ENCODE measurements around the gene CCDC157. TPM values are rescaled to one million over a fixed set of nuclear protein-coding genes. Genes with fewer than 3 reads are reported as not detected.
A peak's percentile ranks its signal among the peaks of the same experiment; 100 is the strongest.

The CCDC157 gene
- total RNA-seq, 2 donors from 2014 or later = 3.2 to 3.7 TPM

- DNase-seq = no peak
- Mint-ChIP-seq H3K27me3 (ENCODE audit: low read depth) (no peaks in the 10 kb centered on the region), H3K36me3 (ENCODE audit: insufficient read depth in 2 of 2) (peaks cover 0 to 5% of the 10 kb centered on the region in 2 donors), H3K27ac (peak overlapping the region; percentile 30), H3K9me3 (no peaks in the 10 kb centered on the region), H3K4me1 (ENCODE audit: low read depth) (peaks cover 79% of the 10 kb centered on the region), H3K4me3 (peak overlapping the region in 1 of 2 donors; percentile 30)
- ATAC-seq (replicated peaks in 1 of 2) = peak in 1 of 2 donors; percentile 23
These were observed 37.9 kb upstream of the CCDC157 start for GRCh38 chr22:30318799-30319419.

GRCh38 chr22:30320021-30320556 is 36.7 kb upstream of the CCDC157 start:
- Mint-ChIP-seq H3K9me3 (no peaks in the 10 kb centered on the region), H3K36me3 (ENCODE audit: insufficient read depth in 2 of 2) (peaks cover 0 to 1% of the 10 kb centered on the region in 2 donors), H3K27ac (no peak overlapping the region), H3K27me3 (ENCODE audit: low read depth) (no peaks in the 10 kb centered on the region), H3K4me1 (ENCODE audit: low read depth) (peaks cover 79% of the 10 kb centered on the region), H3K4me3 (no peak overlapping the region)
- DNase-seq (no peak), ATAC-seq (replicated peaks in 1 of 2) (no peak)

DNA sequence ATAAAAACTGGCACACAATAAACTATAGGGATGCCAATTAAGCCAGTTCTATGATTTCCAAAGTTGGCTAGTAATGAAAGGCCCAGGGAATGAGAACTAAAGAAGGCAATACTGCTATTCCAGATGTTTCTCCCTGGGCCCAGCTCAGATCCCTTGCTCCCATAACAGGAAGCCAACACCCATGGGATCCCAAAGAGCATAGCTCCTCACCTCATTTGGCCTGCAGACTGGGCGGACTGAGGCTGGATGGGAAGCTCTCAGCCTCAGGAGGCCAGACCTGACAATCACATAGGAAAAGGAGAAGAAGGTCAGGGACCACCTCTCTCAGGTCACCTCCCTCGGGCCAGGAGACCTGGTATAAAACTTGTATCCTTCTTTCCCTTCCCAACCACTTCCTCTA is 35.3 kb upstream of the CCDC157 start:
- Mint-ChIP-seq H3K9me3 (no peaks in the 10 kb centered on the region), H3K4me3 (no peak overlapping the region), H3K36me3 (ENCODE audit: insufficient read depth in 2 of 2) (peaks cover 0 to 1% of the 10 kb centered on the region in 2 donors)

GRCh38 chr22:30323246-30323645 is 33.6 kb upstream of the CCDC157 start:
- DNase-seq (no peak), ATAC-seq (replicated peaks in 1 of 2) (no peak)
- peaks cover 0 to 1% of the 10 kb centered on the region in 2 donors for H3K36me3 Mint-ChIP-seq (ENCODE audit: insufficient read depth in 2 of 2)
- H3K27me3 Mint-ChIP-seq (ENCODE audit: low read depth) = no peaks in the 10 kb centered on the region
- no peak overlapping the region for H3K27ac Mint-ChIP-seq
- H3K4me3 Mint-ChIP-seq = no peak overlapping the region
- H3K9me3 Mint-ChIP-seq = no peaks in the 10 kb centered on the region
- H3K4me1 Mint-ChIP-seq (ENCODE audit: low read depth) = peaks cover 76% of the 10 kb centered on the region

More for the DNA sequence above, 35.3 kb upstream of the CCDC157 start:
- no peak overlapping the region for H3K27ac Mint-ChIP-seq
- H3K4me1 Mint-ChIP-seq (ENCODE audit: low read depth) = peaks cover 76% of the 10 kb centered on the region
- H3K27me3 Mint-ChIP-seq (ENCODE audit: low read depth) = no peaks in the 10 kb centered on the region
- DNase-seq (no peak), ATAC-seq (replicated peaks in 1 of 2) (no peak)

DNA sequence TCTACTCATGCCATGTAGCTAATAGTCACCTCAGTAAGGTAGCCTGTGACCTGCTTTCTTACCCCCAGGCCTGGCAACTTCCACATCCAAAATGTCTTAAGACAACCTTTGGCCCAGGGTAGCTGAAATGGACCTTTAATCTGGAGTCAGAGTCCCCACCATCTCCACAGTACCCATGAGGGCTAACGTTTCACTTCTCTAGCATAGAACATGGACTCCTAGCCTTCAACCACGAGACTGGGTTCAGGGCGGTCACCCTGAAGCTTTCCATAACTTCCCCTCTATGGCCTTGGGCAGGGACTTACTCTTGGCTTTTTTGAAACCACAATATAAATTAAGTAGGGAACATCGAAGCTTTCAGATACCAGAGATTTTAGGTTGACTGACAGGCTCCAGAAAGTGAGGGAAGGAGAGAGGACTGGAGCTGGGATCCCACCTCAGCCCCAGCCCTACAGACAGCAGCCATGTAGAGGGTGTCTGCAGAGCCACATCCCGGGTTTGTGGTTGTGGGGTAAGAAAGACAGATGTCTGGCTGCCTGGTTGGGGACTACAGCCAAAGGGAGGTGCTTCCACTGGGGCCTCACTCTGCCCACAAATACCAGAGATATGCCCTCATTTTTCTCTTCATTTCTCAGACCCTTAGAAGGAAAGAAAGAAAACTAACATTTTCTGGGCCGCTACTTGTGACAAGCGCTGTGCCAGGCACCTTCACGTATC is 32.6 kb upstream of the CCDC157 start:
- Mint-ChIP-seq H3K36me3 (ENCODE audit: insufficient read depth in 2 of 2) (peaks cover 0 to 4% of the 10 kb centered on the region in 2 donors), H3K27ac (peak overlapping the region; percentile 80), H3K4me3 (peak overlapping the region; percentile 80 to 90), H3K4me1 (ENCODE audit: low read depth) (peaks cover 70% of the 10 kb centered on the region), H3K9me3 (no peaks in the 10 kb centered on the region), H3K27me3 (ENCODE audit: low read depth) (no peaks in the 10 kb centered on the region)
- peak; percentile 45 to 48 for DNase-seq
- no peak for ATAC-seq (replicated peaks in 1 of 2)

DNA sequence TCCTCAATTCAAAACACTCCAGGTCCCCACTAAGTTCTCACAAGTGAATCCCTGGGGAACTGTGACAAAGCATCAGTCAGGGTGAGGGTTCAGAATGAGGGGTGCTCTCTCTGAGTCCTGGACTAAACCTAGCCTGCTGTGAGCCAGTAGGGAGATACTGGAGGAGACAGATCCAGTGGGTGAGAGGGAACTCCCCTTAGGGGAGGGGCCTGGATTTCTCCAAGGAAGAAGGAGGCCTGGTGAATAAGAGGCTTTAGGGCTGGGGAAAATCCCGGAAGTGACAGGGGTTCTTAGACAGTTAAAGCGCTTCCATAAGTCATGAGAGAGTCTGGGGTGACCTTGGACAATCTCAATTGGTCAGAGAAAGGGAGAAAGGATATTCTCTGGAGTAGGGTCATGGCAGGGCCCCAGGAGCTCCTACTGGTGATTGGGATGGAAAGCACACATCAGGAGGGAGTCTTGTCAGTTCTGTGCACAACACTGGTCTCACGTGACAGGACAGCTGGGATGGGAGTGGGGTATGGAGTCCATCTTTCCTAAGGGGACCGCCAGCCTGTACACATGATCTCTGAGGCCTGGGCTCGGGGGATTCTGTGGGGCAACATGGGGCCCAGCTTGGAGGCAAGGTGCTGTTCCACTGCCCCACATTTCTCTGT is 31.6 kb upstream of the CCDC157 start:
- Mint-ChIP-seq H3K9me3 (no peaks in the 10 kb centered on the region), H3K36me3 (ENCODE audit: insufficient read depth in 2 of 2) (peaks cover 0 to 6% of the 10 kb centered on the region in 2 donors), H3K4me3 (peak overlapping the region; percentile 80 to 90), H3K27ac (peak overlapping the region; percentile 80), H3K27me3 (ENCODE audit: low read depth) (no peaks in the 10 kb centered on the region), H3K4me1 (ENCODE audit: low read depth) (peaks cover 62% of the 10 kb centered on the region)
- DNase-seq = no peak
- ATAC-seq (replicated peaks in 1 of 2) = no peak

DNA sequence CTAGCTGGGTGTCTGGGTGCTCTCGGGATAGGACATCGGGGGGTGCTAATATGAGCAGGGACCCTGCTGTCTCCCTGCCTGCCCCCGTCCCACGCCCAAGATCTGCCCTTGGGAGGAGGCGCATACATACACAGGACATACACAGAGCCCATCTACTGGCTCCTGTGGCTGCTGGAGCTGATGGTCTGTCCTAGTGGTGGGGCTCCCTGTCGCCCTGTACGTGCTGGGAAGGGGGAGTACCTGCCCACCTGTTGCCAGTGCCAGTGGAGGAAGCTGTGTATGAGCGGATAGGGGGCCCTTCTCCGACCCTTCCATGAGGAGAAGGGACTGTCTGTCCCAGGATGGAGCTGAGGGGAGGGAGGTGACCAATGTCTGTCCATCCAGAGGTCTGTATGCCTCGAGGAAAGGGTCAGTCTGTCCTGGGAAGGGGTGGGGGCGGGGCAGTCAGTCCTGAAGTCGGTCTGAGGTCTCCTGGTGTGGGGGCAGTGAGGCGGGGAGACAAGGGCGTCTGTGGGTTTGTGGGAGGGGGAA is 31.0 kb upstream of the CCDC157 start:
- Mint-ChIP-seq H3K9me3 (no peaks in the 10 kb centered on the region), H3K36me3 (ENCODE audit: insufficient read depth in 2 of 2) (peaks cover 4 to 8% of the 10 kb centered on the region in 2 donors), H3K4me1 (ENCODE audit: low read depth) (peaks cover 62% of the 10 kb centered on the region), H3K27ac (peak overlapping the region; percentile 80), H3K27me3 (ENCODE audit: low read depth) (no peaks in the 10 kb centered on the region), H3K4me3 (peak overlapping the region; percentile 80 to 90)
- DNase-seq (no peak), ATAC-seq (replicated peaks in 1 of 2) (no peak)

GRCh38 chr22:30326255-30326705 is 30.5 kb upstream of the CCDC157 start:
- H3K4me1 Mint-ChIP-seq (ENCODE audit: low read depth) = peaks cover 59% of the 10 kb centered on the region
- DNase-seq (peak; percentile 38 to 39), ATAC-seq (replicated peaks in 1 of 2) (peak; percentile 36 to 41)
- no peaks in the 10 kb centered on the region for H3K27me3 Mint-ChIP-seq (ENCODE audit: low read depth)
- no peaks in the 10 kb centered on the region for H3K9me3 Mint-ChIP-seq
- H3K36me3 Mint-ChIP-seq (ENCODE audit: insufficient read depth in 2 of 2) = peaks cover 5 to 9% of the 10 kb centered on the region in 2 donors
- H3K4me3 Mint-ChIP-seq = peak overlapping the region; percentile 80 to 90
- H3K27ac Mint-ChIP-seq = peak overlapping the region; percentile 80

- H3K4me3 Mint-ChIP-seq = peak within 1 kb of the TSS; percentile 90 to 97
- peak within 1 kb of the TSS; percentile 92 for H3K27ac Mint-ChIP-seq
- no peaks in the 10 kb centered on the region for H3K27me3 Mint-ChIP-seq (ENCODE audit: low read depth)
- H3K36me3 Mint-ChIP-seq (ENCODE audit: insufficient read depth in 2 of 2) = peaks cover 6 to 10% of the 10 kb centered on the region in 2 donors
- H3K9me3 Mint-ChIP-seq = no peaks in the 10 kb centered on the region
- H3K4me1 Mint-ChIP-seq (ENCODE audit: low read depth) = peaks cover 54% of the 10 kb centered on the region
- ATAC-seq (replicated peaks in 1 of 2) (peak; percentile 92 to 93), DNase-seq (peak; percentile 94)
These were observed 30.0 kb upstream of the CCDC157 start, which contains the start of gene TBC1D10A for GRCh38 chr22:30326706-30327362. TBC1D10A (minus strand) TSS chr22:30326941; CDS start chr22:30326881, 60 bp downstream.

DNA sequence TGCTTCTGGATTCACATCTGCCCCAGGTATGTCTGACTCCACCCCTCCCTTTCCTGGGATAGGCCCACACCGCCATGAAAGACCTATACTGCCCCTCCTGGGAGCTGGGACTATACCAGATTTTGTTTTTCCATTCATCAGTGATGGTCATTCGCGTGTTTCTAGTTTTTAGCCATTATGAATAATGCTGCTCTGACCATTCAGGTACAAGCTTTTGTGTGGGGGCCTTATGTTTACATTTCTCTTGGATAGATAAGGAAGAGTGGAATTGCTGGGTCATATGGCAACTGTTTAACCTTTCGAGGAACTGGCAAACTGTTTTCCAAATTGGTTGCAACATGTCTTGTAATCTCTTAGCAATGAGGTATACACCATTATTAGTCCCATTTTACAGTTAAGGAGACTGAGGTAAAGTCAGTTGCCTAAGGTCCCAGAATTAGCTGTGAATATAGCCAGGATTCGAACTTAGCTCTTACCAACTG is 28.9 kb upstream of the CCDC157 start:
- Mint-ChIP-seq H3K27me3 (ENCODE audit: low read depth) (no peaks in the 10 kb centered on the region), H3K9me3 (no peaks in the 10 kb centered on the region), H3K4me3 (peak overlapping the region; percentile 89 to 97), H3K27ac (peak overlapping the region; percentile 92), H3K4me1 (ENCODE audit: low read depth) (peaks cover 52% of the 10 kb centered on the region), H3K36me3 (ENCODE audit: insufficient read depth in 2 of 2) (peaks cover 6 to 10% of the 10 kb centered on the region in 2 donors)
- DNase-seq = no peak
- ATAC-seq (replicated peaks in 1 of 2) = no peak

DNA sequence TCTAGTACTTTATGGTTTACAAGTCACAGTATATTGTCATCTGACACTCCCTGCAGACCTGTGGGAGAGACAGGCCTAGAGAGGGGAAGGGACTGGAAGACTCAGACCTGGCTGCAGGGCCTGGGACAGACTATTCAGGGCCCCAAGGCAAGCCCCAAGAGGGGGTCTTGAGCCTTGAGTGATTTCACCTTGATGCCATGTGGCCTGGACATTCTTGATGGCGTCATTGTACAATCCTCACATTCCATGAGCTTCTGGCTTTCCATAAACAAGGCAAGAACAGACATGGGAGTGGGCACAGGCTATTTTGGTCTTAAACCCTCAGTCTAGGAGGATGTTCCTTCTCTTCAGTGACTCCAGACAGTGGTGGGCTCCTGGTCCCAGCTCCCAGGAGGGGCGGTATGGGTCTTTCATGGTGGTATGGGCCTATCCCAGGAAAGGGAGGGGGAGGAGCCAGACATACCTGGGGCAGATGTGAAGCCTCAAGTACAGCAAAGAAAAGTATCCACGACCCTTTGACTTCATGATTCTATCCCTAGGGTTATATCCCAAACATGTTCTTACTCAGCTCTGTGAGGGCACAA is 28.2 kb upstream of the CCDC157 start:
- no peak for DNase-seq
- no peak overlapping the region for H3K4me3 Mint-ChIP-seq

DNA sequence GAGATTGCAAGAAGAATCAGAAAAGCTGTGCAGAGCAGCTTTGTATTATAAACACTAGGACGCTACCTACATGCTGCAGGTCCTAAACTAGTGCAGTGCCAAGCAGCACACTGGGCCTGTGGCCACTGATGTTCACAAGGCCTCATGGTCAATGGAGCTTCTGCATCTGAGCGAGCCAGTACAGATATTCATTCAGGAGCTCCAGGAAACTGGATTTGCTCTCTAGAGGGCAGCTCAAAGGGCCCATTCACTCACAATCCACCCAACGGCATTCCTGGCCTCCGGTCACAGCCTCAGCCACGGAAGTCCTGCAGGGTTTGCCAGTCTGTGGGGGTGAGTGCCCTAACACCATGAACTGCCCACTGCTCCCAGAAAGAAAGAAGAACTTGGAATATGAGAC is 24.3 kb upstream of the CCDC157 start:
- Mint-ChIP-seq H3K9me3 (no peaks in the 10 kb centered on the region), H3K27ac (no peak overlapping the region), H3K36me3 (ENCODE audit: insufficient read depth in 2 of 2) (peaks cover 13 to 24% of the 10 kb centered on the region in 2 donors), H3K4me1 (ENCODE audit: low read depth) (peaks cover 46% of the 10 kb centered on the region), H3K27me3 (ENCODE audit: low read depth) (no peaks in the 10 kb centered on the region), H3K4me3 (peak overlapping the region in 1 of 2 donors; percentile 18)
- ATAC-seq (replicated peaks in 1 of 2) (no peak), DNase-seq (no peak)

More for the DNA sequence above, 28.2 kb upstream of the CCDC157 start:
- H3K27me3 Mint-ChIP-seq (ENCODE audit: low read depth) = no peaks in the 10 kb centered on the region
- H3K9me3 Mint-ChIP-seq = no peaks in the 10 kb centered on the region
- peaks cover 6 to 10% of the 10 kb centered on the region in 2 donors for H3K36me3 Mint-ChIP-seq (ENCODE audit: insufficient read depth in 2 of 2)
- peaks cover 52% of the 10 kb centered on the region for H3K4me1 Mint-ChIP-seq (ENCODE audit: low read depth)
- no peak for ATAC-seq (replicated peaks in 1 of 2)
- H3K27ac Mint-ChIP-seq = peak overlapping the region; percentile 36
